ENCODE measurements around the gene PAPPA.

PAPPA gene

DNA sequence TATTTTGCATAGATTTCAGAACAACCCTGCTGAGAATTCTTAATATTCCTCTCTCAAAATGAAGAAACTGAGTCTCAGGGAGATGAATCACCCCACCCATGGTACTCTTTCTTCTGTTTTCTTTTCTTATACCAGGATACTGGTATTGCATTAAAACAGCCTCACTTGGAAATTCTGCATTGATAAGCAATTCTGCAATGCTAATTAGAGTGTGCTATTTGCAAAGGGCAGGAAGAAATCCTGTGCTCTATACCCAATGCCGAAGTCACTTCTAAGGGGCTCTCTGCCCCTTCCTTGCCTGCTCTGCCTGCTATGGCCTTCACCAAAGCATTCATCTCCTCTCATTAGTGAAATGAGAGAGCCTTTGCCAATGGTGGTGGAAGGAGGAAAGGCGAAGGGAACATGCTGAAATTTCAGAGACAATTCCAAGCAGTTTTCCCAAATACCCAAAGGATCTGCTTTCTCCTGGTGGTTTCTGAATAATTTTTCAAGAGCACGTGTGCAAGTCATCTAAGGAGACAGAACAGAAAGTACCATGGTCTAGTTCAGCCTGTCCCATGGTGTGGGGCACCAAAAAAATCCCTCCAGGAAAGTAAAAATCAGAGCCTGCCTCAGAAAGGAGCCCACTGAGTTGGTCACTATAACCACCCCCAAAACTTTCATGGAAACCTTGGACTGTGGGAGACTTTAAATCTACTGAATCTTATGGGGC, 156.5 kb downstream of the PAPPA start:
- DNase-seq (ENCODE audit: insufficient read length, low spot score) (no peak), FAIRE-seq (no peak)
- no peak for TF ChIP-seq POLR2AphosphoS5 (IDR thresholded peaks at IDR 0.05; ENCODE audit: low read depth, low read length)
- TF ChIP-seq POU2F2 (IDR thresholded peaks at IDR 0.05; ENCODE audit: low read depth, low read length) = no peak
- no peak for TF ChIP-seq PAX5 (IDR thresholded peaks at IDR 0.05; ENCODE audit: insufficient read depth, low read length, severe bottlenecking)
- TF ChIP-seq SPI1 (IDR thresholded peaks at IDR 0.05; ENCODE audit: low read depth, low read length) = no peak
- TF ChIP-seq POLR2A (IDR thresholded peaks at IDR 0.05; ENCODE audit: low read depth, low read length) = no peak
- no peak for TF ChIP-seq TAF1 (IDR thresholded peaks at IDR 0.05; ENCODE audit: low read depth, low read length)

DNA sequence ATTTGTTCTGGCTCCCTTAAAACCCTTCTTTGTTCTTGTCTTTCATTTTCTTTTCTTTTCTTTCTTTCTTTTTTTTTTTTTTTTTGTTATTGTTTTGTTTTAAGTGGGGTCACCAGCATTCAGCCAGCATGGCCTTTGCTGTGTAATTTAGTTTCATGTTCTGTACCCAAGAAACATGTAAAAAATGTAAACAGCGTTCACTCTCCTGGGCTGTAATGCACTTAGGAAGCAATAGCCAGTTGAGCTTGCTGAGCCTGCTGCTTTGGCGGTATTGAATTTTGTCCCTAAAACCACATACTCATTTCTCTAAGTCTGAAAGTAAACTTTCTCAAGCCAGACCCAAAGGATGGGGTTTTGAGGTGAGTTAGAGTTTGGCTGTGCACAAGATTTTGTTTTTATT, 158.6 kb downstream of the PAPPA start:
- DNase-seq (ENCODE audit: insufficient read length, low spot score) = no peak
- TF ChIP-seq POLR2A (IDR thresholded peaks at IDR 0.05; ENCODE audit: low read depth, low read length) = no peak
- TF ChIP-seq TAF1 (IDR thresholded peaks at IDR 0.05; ENCODE audit: low read depth, low read length) = no peak
- no peak for TF ChIP-seq POLR2AphosphoS5 (IDR thresholded peaks at IDR 0.05; ENCODE audit: low read depth, low read length)
- no peak for TF ChIP-seq PAX5 (IDR thresholded peaks at IDR 0.05; ENCODE audit: insufficient read depth, low read length, severe bottlenecking)
- no peak for TF ChIP-seq POU2F2 (IDR thresholded peaks at IDR 0.05; ENCODE audit: low read depth, low read length)
- no peak for TF ChIP-seq SPI1 (IDR thresholded peaks at IDR 0.05; ENCODE audit: low read depth, low read length)
- FAIRE-seq = no peak

DNA sequence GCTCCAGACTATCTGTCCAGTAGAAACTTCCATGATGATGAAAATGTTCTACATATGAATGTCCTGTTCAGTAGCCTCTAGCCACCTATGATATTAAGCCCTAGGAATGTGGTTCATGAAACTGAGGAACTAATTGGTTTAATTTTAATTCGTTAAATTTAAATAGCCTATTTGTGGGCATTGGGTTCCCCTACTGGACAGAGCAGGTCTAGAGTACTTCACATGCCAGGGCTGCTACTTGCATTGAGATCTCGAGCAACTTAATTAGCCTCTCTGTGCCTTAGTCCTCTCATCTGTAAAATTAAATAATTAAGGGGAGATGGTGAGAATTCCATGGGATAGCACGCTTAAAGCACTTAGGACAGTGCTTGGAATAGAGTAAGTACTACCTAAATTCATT, 160.0 kb downstream of the PAPPA start:
- DNase-seq (ENCODE audit: insufficient read length, low spot score) (no peak), FAIRE-seq (no peak)
- TF ChIP-seq POLR2AphosphoS5 (IDR thresholded peaks at IDR 0.05; ENCODE audit: low read depth, low read length) (no peak), SPI1 (IDR thresholded peaks at IDR 0.05; ENCODE audit: low read depth, low read length) (no peak), TAF1 (IDR thresholded peaks at IDR 0.05; ENCODE audit: low read depth, low read length) (no peak), POLR2A (IDR thresholded peaks at IDR 0.05; ENCODE audit: low read depth, low read length) (no peak), POU2F2 (IDR thresholded peaks at IDR 0.05; ENCODE audit: low read depth, low read length) (no peak), PAX5 (IDR thresholded peaks at IDR 0.05; ENCODE audit: insufficient read depth, low read length, severe bottlenecking) (no peak)

DNA sequence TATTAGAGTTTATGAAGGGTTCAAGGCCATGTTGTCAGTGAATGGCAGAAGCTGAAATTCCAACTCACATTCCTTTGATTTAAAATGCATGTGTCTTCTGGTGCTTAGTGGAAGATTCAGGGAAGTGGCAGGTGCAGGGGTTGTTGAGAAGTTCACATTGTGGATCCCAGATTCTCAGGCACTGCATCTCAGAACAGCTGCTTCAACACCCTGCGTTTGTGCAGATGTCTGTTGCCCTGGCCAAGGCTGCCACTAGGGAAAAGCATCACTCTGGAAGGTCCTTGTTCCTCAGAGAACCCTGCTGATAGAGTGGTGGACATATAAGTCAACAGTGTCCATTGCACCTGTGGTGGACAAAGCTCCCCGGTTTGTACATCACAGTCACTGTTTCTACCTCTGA, 162.7 kb downstream of the PAPPA start:
- TF ChIP-seq POLR2A (IDR thresholded peaks at IDR 0.05; ENCODE audit: low read depth, low read length) = no peak
- TF ChIP-seq SPI1 (IDR thresholded peaks at IDR 0.05; ENCODE audit: low read depth, low read length) = no peak
- no peak for TF ChIP-seq POU2F2 (IDR thresholded peaks at IDR 0.05; ENCODE audit: low read depth, low read length)
- TF ChIP-seq TAF1 (IDR thresholded peaks at IDR 0.05; ENCODE audit: low read depth, low read length) = no peak
- TF ChIP-seq PAX5 (IDR thresholded peaks at IDR 0.05; ENCODE audit: insufficient read depth, low read length, severe bottlenecking) = no peak
- TF ChIP-seq POLR2AphosphoS5 (IDR thresholded peaks at IDR 0.05; ENCODE audit: low read depth, low read length) = no peak
- FAIRE-seq (no peak), DNase-seq (ENCODE audit: insufficient read length, low spot score) (no peak)

DNA sequence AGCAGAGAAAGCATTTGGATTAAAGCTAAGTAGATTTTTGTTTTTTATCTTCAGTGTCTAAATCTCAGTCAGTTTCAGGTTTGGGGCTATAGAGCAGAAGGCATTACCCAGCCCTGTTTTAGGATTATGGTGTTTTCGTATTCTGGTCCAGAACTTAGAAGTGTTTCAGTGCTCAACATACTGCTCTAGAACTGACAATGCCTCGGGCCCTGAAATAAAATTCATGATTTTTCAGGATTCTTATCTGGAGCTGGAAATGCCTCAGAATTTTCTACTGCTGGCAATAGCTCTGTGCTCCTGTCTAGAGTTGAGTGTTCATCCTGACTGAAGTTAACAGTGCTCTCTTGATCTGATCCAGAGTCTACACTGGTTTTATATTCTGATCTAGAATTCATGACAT, 163.9 kb downstream of the PAPPA start:
- FAIRE-seq = no peak
- DNase-seq (ENCODE audit: insufficient read length, low spot score) = no peak
- TF ChIP-seq SPI1 (IDR thresholded peaks at IDR 0.05; ENCODE audit: low read depth, low read length) (no peak), POLR2A (IDR thresholded peaks at IDR 0.05; ENCODE audit: low read depth, low read length) (no peak)

DNA sequence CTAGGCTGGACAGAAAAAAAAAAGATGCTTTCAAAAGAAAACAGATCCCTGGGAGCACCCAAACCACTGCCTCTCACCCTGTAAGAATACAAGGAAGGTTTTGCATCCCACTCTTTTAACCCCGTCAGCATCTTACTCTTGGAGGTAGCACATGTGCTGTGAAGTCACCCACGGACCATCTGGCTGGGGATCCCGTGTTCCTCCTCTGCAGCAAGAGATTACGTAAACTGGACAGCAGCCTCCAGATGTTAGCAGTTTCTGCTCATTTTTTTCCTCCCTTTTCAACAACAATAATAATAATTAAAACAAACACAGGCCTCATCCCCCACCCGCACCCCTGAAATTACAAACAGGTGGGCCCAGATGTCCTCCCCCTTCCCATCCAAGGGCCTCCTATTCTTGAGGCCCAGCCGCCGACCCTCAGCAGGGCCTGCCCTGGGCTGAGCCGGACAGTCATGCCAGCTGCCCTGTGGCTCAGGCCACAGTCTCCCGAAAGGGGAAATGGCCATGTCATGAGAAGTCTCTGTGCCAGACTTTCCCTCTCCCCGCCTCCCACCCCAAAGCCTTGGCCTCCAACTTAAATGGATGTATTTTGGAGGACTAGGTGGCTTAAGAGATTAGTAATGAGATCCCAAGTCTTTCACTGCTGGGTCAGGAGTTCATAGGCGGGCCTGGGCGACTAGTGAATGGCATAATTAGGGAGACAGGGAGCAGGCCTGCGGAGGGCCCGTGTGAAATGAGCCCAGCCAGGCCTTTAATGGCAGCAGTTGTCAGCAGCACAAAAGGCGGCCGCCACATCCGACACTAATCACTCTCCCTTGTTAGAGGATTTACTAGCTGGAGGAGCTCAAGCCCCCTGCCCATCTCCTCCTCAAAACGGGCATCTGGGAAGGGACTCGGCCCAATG, 165.1 kb downstream of the PAPPA start:
- FAIRE-seq (no peak), DNase-seq (ENCODE audit: insufficient read length, low spot score) (no peak)
- TF ChIP-seq POLR2A (IDR thresholded peaks at IDR 0.05; ENCODE audit: low read depth, low read length) (no peak), POU2F2 (IDR thresholded peaks at IDR 0.05; ENCODE audit: low read depth, low read length) (no peak)

DNA sequence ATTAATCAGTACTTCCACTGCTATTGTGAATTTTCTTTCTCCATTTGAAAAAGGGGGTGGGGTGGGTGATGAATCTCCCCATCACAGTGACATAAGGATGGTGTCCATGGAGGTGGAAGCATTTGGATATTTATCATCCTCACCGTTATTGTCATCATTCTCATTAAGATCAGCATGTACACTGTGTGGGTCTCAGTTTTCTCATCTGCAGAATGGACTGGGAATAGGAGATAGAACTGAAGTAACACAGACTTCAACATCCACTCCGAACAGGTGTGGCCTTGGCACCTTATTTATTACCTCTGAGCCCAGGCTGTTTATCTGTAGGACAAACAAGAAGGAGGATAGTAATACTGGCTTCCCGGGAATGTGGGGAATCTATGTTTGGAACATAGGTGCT, 165.9 kb downstream of the PAPPA start:
- no peak for DNase-seq (ENCODE audit: insufficient read length, low spot score)
- no peak for TF ChIP-seq PAX5 (IDR thresholded peaks at IDR 0.05; ENCODE audit: insufficient read depth, low read length, severe bottlenecking)
- no peak for TF ChIP-seq POLR2AphosphoS5 (IDR thresholded peaks at IDR 0.05; ENCODE audit: low read depth, low read length)
- TF ChIP-seq POLR2A (IDR thresholded peaks at IDR 0.05; ENCODE audit: low read depth, low read length) = no peak
- no peak for TF ChIP-seq POU2F2 (IDR thresholded peaks at IDR 0.05; ENCODE audit: low read depth, low read length)
- no peak for TF ChIP-seq SPI1 (IDR thresholded peaks at IDR 0.05; ENCODE audit: low read depth, low read length)
- no peak for TF ChIP-seq TAF1 (IDR thresholded peaks at IDR 0.05; ENCODE audit: low read depth, low read length)
- no peak for FAIRE-seq

DNA sequence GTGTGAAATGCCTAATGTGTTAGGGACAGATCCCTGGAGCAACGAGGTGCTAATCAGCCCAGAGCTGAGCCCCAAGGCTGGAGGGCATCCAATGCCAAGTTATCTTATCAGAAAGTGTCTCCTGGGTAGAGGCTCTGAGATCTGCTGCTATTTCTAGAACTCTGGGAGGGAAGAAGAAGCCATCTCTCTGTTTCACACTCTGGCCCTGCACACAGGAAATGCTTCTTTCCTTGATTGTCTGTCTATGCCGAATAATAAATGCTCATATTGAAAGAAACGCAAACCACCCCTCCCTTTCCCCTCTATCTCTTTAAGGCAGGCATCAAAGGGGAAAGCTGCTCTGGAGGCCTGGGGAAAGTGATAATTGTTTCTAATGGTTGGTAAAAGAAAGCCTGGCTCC, 166.7 kb downstream of the PAPPA start:
- no peak for TF ChIP-seq POLR2AphosphoS5 (IDR thresholded peaks at IDR 0.05; ENCODE audit: low read depth, low read length)
- TF ChIP-seq SPI1 (IDR thresholded peaks at IDR 0.05; ENCODE audit: low read depth, low read length) = no peak
- TF ChIP-seq POU2F2 (IDR thresholded peaks at IDR 0.05; ENCODE audit: low read depth, low read length) = no peak
- no peak for TF ChIP-seq PAX5 (IDR thresholded peaks at IDR 0.05; ENCODE audit: insufficient read depth, low read length, severe bottlenecking)
- no peak for TF ChIP-seq TAF1 (IDR thresholded peaks at IDR 0.05; ENCODE audit: low read depth, low read length)
- TF ChIP-seq POLR2A (IDR thresholded peaks at IDR 0.05; ENCODE audit: low read depth, low read length) = no peak
- FAIRE-seq = no peak
- no peak for DNase-seq (ENCODE audit: insufficient read length, low spot score)

DNA sequence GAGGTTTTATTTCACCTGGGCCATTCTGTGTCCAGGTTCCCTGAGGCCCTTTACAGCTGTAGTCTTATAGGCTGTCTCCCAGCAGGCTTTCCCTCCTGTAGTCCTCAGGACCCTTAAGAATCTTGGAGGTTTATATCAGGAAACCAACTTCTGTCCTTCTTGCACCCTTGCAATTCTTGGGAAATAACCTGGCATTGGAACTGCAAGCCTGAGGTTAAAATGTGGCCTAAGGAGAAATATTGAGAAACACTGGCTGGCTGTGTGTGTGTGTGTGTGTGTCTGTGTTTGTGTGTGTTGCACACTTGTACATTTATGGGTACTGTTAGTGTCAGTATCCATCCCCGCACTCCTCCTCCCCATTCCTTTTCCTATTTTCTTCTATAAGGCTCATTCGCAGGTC, 168.9 kb downstream of the PAPPA start:
- FAIRE-seq (no peak), DNase-seq (ENCODE audit: insufficient read length, low spot score) (no peak)
- TF ChIP-seq SPI1 (IDR thresholded peaks at IDR 0.05; ENCODE audit: low read depth, low read length) = no peak
- no peak for TF ChIP-seq TAF1 (IDR thresholded peaks at IDR 0.05; ENCODE audit: low read depth, low read length)
- no peak for TF ChIP-seq POLR2A (IDR thresholded peaks at IDR 0.05; ENCODE audit: low read depth, low read length)
- no peak for TF ChIP-seq PAX5 (IDR thresholded peaks at IDR 0.05; ENCODE audit: insufficient read depth, low read length, severe bottlenecking)
- TF ChIP-seq POU2F2 (IDR thresholded peaks at IDR 0.05; ENCODE audit: low read depth, low read length) = no peak
- no peak for TF ChIP-seq POLR2AphosphoS5 (IDR thresholded peaks at IDR 0.05; ENCODE audit: low read depth, low read length)
